Activated naive CD8-positive, alpha-beta T cell treated with anti-CD3 and anti-CD28 coated beads, Interleukin-2, amount 50 U/mL, for 24 hours (primary cell): ENCODE results near the gene PGBD5.

ENCODE experiments used
- ATAC-seq: fragments of 150-1000 bp; cut with Tn5 transposase; one replicate; pipeline ENCODE4 v1.10.0; 2021
- DNase-seq: peaks from one replicate; pipeline ENCODE4 v3.0.0; 2021
- H3K27ac Mint-ChIP-seq: one replicate; pipeline ENCODE4 v1.8.0; 2021; ENCODE audit warnings: mild to moderate bottlenecking, mixed read lengths
- H3K27me3 Mint-ChIP-seq: one replicate; pipeline ENCODE4 v1.8.0; 2021; ENCODE audit warnings: mixed read lengths
- H3K36me3 Mint-ChIP-seq: one replicate; pipeline ENCODE4 v1.8.0; 2021; ENCODE audit warnings: low read depth, mixed read lengths
- H3K4me1 Mint-ChIP-seq: one replicate; pipeline ENCODE4 v1.8.0; 2021; ENCODE audit warnings: mixed read lengths
- H3K4me3 Mint-ChIP-seq: one replicate; pipeline ENCODE4 v1.8.0; 2021; ENCODE audit warnings: mild to moderate bottlenecking, moderate library complexity, mixed read lengths
- H3K9me3 Mint-ChIP-seq: one replicate; pipeline ENCODE4 v1.8.0; 2021; ENCODE audit warnings: mixed read lengths

PGBD5 gene

DNA sequence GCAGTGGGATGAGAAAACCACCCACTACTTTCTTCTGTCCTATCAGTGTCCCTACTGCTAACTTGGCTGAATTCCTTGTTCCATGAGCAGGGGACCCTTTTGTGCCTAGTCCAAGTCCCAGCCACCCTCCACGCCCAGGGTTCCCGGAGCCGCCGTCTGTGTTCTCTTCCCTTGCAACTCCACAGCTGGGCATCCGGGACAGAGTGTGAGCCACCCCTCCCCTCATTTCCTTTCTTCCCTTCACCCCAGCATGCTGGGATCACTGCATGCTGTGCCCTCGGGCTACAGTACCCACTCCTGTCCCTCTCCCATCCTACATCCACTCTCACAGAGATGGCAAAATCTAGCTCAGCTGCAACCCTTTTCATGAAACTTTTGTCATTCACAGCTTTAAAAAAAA, 44.5 kb downstream of the PGBD5 start:
- Mint-ChIP-seq H3K27ac (no peak overlapping the region), H3K36me3 (peaks cover 9% of the 10 kb centered on the region), H3K4me3 (no peak overlapping the region), H3K27me3 (peaks cover 12% of the 10 kb centered on the region), H3K9me3 (peaks cover 10% of the 10 kb centered on the region), H3K4me1 (no peaks in the 10 kb centered on the region)
- DNase-seq (no peak), ATAC-seq (no peak)

DNA sequence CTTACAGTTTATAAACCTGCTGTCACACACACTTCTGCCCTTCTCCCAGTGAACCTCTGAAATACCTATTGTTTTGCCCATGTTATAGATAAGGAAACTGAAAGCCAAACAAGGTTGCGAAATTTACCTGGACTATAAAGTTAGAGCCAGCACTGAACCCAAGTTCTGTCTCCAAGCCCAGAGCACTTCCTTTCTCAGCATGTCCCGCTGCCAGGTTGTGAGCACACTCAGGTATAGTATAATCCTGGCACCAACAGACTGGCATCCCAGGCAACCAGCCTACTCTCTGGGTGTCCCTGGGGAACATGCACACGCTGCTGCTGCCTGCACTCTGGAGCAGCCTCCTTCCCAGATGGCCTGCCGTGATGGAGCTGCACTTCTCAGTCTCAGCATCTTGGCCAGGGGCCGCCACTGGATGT, 45.1 kb downstream of the PGBD5 start:
- no peak overlapping the region for H3K27ac Mint-ChIP-seq
- peaks cover 10% of the 10 kb centered on the region for H3K9me3 Mint-ChIP-seq
- peaks cover 9% of the 10 kb centered on the region for H3K36me3 Mint-ChIP-seq
- peaks cover 13% of the 10 kb centered on the region for H3K27me3 Mint-ChIP-seq
- DNase-seq (no peak), ATAC-seq (no peak)
- no peaks in the 10 kb centered on the region for H3K4me1 Mint-ChIP-seq
- H3K4me3 Mint-ChIP-seq, result no peak overlapping the region

DNA sequence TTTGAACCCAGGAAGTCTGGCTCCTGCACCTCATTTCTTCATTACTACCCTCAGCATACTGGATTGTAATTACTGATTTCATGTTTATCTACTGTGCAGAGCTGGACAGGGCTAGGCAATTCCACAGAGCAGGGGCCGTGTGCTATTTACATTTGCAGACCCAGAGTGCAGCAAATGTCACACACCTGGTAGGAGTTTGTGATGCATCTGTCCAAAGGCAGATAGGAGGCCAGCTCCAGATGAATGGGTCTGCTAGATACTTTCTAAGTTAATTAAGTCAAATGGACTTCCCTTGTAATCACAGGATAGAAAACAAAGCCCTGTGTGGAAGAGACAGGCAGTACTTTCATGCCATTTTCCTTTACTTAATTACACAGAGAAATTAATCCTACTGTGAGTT, 46.2 kb downstream of the PGBD5 start:
- no peak overlapping the region for H3K27ac Mint-ChIP-seq
- no peaks in the 10 kb centered on the region for H3K4me1 Mint-ChIP-seq
- H3K4me3 Mint-ChIP-seq, result no peak overlapping the region
- H3K27me3 Mint-ChIP-seq, result peaks cover 13% of the 10 kb centered on the region
- DNase-seq (no peak), ATAC-seq (no peak)
- H3K36me3 Mint-ChIP-seq, result peaks cover 9% of the 10 kb centered on the region
- H3K9me3 Mint-ChIP-seq, result peaks cover 10% of the 10 kb centered on the region

DNA sequence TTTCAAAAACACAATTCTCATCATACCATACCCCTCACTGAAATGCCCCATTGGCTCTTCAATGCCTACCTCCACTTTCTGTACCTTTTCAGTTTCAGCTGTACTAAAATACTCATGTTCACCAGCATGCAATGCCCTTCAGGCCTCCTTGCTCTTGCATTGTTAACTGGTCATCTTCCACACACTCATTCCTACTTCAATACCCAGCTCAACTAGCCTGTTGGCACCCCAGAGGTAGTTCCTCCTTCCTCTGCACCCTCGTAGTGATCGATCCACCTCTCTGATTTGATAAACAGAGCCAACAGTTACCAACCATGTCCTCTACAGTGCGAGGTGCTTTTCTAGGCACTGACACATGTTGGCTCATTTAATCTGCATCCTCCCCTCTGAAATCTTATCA, 46.7 kb downstream of the PGBD5 start:
- Mint-ChIP-seq H3K27ac (no peak overlapping the region), H3K27me3 (peaks cover 12% of the 10 kb centered on the region), H3K9me3 (peaks cover 10% of the 10 kb centered on the region), H3K4me3 (no peak overlapping the region), H3K4me1 (no peaks in the 10 kb centered on the region), H3K36me3 (peaks cover 9% of the 10 kb centered on the region)
- DNase-seq (no peak), ATAC-seq (no peak)

DNA sequence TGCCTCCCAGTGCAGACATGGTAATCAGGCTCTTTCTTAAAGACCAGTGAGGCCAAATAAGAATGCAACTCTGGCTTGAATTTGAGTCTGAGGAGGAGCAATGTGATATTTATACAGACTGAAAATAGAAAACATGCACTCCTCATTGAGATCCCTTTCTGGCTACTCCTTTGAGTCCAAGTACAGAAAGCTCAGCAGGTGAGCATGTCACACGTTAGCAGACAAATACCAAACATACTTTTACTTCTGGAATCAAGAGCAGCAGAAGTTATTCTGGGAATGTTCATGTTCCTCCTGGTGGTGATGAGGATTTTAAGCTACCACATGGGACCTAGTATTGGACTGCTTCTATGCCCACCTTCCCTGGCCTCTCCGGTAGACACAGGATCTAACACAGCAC, 48.3 kb downstream of the PGBD5 start:
- H3K4me3 Mint-ChIP-seq, result no peak overlapping the region
- H3K36me3 Mint-ChIP-seq, result peaks cover 9% of the 10 kb centered on the region
- peaks cover 8% of the 10 kb centered on the region for H3K27me3 Mint-ChIP-seq
- no peak for ATAC-seq
- DNase-seq, result no peak
- no peaks in the 10 kb centered on the region for H3K4me1 Mint-ChIP-seq
- H3K27ac Mint-ChIP-seq, result no peak overlapping the region
- H3K9me3 Mint-ChIP-seq, result peaks cover 10% of the 10 kb centered on the region

DNA sequence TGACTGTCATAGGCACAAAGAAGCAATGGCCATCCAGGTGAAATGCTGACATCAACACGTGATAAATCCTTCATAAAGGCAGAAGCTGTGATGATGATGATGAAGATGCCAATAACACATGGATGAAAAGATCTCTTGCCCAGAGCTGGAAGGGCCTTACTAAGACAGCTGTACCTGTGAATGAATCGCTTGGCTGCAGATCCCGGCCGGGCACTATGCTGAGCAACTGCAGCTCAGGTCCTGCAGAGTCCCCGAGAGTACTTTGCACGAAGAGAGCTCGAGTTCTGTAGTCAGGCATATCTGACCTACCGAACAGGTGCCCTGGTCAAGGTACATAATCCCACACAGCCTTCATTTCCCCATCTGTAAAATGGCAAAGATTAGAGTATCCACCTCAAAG, 48.8 kb downstream of the PGBD5 start:
- peaks cover 8% of the 10 kb centered on the region for H3K27me3 Mint-ChIP-seq
- peaks cover 10% of the 10 kb centered on the region for H3K9me3 Mint-ChIP-seq
- ATAC-seq, result no peak

DNA sequence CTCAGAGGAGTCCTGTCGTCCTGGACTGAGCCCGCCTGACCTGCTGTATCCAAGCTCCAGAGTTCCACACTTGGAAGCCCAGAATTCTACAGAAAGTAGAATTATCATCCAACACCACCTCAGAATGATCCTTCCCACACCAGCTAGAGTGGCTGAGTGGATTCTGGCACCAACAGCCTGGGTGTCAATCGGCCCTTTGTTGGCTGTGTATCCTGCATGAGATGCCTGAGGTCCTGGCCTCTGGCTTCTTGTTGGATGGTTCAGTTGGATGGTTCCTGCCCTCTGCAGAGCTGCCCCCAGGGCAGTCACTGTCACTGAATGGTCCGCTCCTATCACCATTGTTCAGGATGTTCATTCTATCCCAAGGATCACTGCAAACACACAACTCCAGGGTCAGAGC, 49.8 kb downstream of the PGBD5 start:
- H3K36me3 Mint-ChIP-seq, result peaks cover 9% of the 10 kb centered on the region
- H3K27me3 Mint-ChIP-seq, result peaks cover 8% of the 10 kb centered on the region
- no peak overlapping the region for H3K27ac Mint-ChIP-seq
- no peak for ATAC-seq
- DNase-seq, result no peak
- peaks cover 10% of the 10 kb centered on the region for H3K9me3 Mint-ChIP-seq
- no peak overlapping the region for H3K4me3 Mint-ChIP-seq
- no peaks in the 10 kb centered on the region for H3K4me1 Mint-ChIP-seq

More for the DNA sequence above, 48.8 kb downstream of the PGBD5 start:
- no peak overlapping the region for H3K27ac Mint-ChIP-seq
- H3K36me3 Mint-ChIP-seq, result peaks cover 9% of the 10 kb centered on the region
- no peaks in the 10 kb centered on the region for H3K4me1 Mint-ChIP-seq
- H3K4me3 Mint-ChIP-seq, result no peak overlapping the region
- DNase-seq, result no peak

DNA sequence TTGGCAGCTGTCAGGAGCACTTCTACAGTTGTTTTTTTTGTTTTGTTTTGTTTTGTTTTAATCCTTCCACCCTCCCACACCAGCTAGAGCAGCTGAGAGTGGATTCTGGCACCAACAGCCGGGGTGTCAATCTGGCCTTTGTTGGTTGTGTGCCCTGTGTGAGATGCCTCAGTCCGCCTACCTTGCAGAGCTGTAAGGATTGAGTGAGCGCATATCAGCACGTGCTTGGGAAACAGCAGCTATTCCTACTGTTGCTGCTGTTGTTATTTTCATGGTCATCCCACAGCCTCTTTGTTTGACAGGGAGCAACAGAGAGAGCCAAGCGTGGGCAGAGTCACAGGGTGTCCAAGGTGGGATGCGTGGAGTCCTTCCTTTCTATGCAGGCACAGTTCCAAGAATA, 50.4 kb downstream of the PGBD5 start:
- peaks cover 10% of the 10 kb centered on the region for H3K9me3 Mint-ChIP-seq
- ATAC-seq, result no peak
- H3K36me3 Mint-ChIP-seq, result peaks cover 9% of the 10 kb centered on the region
- no peak for DNase-seq
- H3K27ac Mint-ChIP-seq, result no peak overlapping the region
- H3K4me1 Mint-ChIP-seq, result no peaks in the 10 kb centered on the region
- H3K4me3 Mint-ChIP-seq, result no peak overlapping the region
- peaks cover 8% of the 10 kb centered on the region for H3K27me3 Mint-ChIP-seq

DNA sequence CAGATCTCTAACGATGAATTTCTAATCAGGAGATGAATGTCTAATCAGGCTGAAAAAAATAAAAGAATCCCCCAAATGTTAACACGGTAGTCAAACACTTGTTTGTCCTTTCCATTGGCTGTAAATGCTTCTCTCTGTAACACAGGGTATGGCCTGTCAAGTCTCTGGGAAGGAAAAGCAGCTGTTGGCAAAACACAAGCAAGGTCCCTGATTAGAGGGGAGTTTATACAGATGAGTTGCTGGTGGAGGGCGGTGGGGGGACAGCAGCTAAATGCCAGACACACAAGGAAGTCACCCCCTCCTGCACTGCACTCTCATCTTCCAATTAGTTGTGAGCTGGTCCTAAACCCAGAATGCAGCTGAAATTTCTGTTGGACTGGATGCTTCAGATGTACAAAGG, 51.0 kb downstream of the PGBD5 start:
- no peak for ATAC-seq
- peaks cover 10% of the 10 kb centered on the region for H3K9me3 Mint-ChIP-seq
- no peak overlapping the region for H3K27ac Mint-ChIP-seq
- H3K36me3 Mint-ChIP-seq, result peaks cover 9% of the 10 kb centered on the region
- H3K27me3 Mint-ChIP-seq, result peaks cover 8% of the 10 kb centered on the region
- H3K4me1 Mint-ChIP-seq, result no peaks in the 10 kb centered on the region
- H3K4me3 Mint-ChIP-seq, result no peak overlapping the region
- DNase-seq, result no peak

DNA sequence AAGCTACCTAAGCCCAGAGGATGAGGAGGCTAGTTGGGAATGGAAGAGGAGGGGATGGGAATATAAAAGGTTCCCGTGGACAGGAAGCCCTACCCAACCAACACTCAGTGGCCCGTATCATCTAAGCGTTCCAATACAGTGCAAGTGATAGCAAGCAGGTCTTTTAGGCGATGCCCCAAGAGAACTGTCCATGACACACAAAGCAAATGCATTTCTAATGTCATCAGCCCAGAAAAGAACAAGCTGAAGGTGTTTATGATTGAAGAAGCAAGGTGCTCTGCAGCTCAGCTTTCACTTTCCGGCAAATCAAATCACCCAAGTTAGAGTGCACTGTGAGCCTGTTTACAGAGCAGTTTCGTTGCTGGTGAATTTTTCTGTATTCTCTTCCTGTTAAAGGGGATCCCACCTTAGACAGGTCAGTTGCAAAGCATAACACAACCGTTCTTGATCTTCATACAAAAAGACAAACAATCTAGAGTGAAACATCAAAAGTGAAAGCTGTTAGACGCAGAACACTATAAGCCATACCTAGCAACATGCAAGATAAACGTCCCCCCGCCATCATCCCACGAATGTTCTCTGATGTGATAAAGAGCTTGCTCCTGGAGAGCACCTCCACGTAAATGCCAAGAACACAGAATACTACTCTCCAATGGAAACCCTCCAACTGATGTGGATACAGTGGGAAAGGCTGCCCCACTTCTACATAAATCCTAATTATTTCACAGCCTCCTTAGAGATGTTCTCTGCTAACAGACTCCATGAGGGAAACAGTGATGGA, 54.0 kb downstream of the PGBD5 start:
- Mint-ChIP-seq H3K27ac (no peak overlapping the region), H3K4me3 (no peak overlapping the region), H3K27me3 (peaks cover 7% of the 10 kb centered on the region), H3K4me1 (no peaks in the 10 kb centered on the region), H3K36me3 (no peaks in the 10 kb centered on the region), H3K9me3 (no peaks in the 10 kb centered on the region)
- no peak for ATAC-seq
- DNase-seq, result no peak

DNA sequence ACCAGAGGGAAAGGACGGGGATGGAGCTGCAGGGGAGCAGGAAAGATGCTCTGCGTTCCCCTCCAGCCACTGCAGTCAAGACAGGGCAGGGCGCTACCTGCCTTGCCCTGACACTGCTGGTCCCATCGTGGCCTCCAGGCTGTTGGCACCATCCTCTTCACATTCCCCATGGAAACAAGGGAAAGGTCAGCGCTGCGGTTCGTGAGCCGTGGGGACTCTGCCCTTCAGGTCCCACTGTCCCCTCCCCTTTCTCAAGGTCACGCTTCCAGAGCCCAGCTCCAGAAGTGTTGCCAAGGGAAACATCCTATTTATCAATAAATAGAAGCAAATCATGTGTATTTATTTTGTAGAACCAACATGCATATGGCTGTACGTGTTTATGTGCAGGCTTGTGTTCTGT, 56.0 kb downstream of the PGBD5 start:
- no peak overlapping the region for H3K27ac Mint-ChIP-seq
- DNase-seq (no peak), ATAC-seq (no peak)
- H3K27me3 Mint-ChIP-seq, result peaks cover 8% of the 10 kb centered on the region
- H3K9me3 Mint-ChIP-seq, result no peaks in the 10 kb centered on the region
- H3K36me3 Mint-ChIP-seq, result no peaks in the 10 kb centered on the region
- H3K4me1 Mint-ChIP-seq, result no peaks in the 10 kb centered on the region
- H3K4me3 Mint-ChIP-seq, result no peak overlapping the region

DNA sequence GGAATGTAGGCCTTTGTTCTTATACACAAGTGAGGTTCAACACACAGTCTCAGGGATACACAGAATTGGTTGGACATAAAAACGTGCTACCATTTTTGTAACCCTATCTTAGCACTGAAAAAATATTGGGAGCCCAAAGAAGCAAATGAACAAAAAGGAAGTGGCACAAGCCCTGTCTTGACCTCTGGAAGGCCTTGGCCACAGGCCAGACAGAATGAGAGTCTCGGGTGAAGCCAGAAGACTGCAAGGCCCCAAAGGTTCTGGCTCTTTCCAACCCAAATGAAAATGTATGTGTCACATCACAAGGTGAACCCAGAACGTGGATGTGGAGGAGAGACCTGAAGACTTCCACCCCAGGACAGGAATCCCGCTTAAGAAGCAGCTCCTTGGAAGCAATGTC, 57.3 kb downstream of the PGBD5 start:
- Mint-ChIP-seq H3K36me3 (no peaks in the 10 kb centered on the region), H3K9me3 (no peaks in the 10 kb centered on the region)
- no peak for ATAC-seq

DNA sequence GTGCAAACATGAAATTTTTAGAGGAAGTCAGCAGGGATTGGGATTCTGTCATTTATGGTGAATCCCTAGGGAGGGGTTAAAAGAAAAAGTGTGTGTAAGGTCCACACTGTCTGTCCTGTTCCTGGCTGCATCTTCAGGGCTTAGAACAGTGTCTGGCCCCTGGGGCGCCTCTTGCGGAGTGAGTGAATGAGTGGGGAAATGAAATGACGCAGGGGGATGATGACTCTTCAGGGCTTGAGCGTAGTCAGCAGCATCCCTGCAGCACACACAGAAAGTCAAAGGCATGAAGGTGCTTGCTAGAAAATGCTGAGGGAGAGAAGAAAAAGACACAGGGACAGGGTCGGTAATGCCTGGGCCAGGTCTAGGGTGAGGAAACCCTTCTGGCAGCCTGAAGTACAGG, 57.8 kb downstream of the PGBD5 start:
- Mint-ChIP-seq H3K4me3 (no peak overlapping the region), H3K9me3 (no peaks in the 10 kb centered on the region), H3K36me3 (no peaks in the 10 kb centered on the region), H3K4me1 (no peaks in the 10 kb centered on the region), H3K27me3 (peaks cover 8% of the 10 kb centered on the region), H3K27ac (no peak overlapping the region)
- no peak for DNase-seq
- ATAC-seq, result no peak

More for the DNA sequence above, 57.3 kb downstream of the PGBD5 start:
- DNase-seq, result no peak
- H3K4me3 Mint-ChIP-seq, result no peak overlapping the region
- H3K27me3 Mint-ChIP-seq, result peaks cover 8% of the 10 kb centered on the region
- no peak overlapping the region for H3K27ac Mint-ChIP-seq
- no peaks in the 10 kb centered on the region for H3K4me1 Mint-ChIP-seq

DNA sequence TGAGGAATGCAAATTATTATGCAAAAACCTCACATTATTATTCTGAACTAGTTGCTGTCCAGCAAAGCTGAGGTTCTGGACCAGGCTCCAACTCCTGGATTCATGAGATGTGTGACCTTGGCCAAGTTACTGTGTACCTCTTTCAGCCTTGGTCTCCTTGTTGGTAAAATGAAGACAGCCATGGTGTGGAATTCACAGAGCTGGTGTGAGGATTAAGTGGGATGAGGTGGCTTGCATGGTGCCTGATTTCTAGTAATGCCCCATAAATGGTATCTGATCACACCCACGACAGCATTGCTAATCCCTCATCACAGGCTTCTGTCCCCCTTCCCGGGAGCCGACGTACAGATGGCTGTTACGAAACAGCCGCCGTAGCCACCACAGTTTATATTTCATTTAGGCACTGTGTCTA, 59.6 kb downstream of the PGBD5 start:
- ATAC-seq, result no peak
- H3K27ac Mint-ChIP-seq, result no peak overlapping the region
- no peak overlapping the region for H3K4me3 Mint-ChIP-seq
- H3K9me3 Mint-ChIP-seq, result no peaks in the 10 kb centered on the region
- H3K36me3 Mint-ChIP-seq, result no peaks in the 10 kb centered on the region
- peaks cover 8% of the 10 kb centered on the region for H3K27me3 Mint-ChIP-seq
- no peak for DNase-seq
- no peaks in the 10 kb centered on the region for H3K4me1 Mint-ChIP-seq

DNA sequence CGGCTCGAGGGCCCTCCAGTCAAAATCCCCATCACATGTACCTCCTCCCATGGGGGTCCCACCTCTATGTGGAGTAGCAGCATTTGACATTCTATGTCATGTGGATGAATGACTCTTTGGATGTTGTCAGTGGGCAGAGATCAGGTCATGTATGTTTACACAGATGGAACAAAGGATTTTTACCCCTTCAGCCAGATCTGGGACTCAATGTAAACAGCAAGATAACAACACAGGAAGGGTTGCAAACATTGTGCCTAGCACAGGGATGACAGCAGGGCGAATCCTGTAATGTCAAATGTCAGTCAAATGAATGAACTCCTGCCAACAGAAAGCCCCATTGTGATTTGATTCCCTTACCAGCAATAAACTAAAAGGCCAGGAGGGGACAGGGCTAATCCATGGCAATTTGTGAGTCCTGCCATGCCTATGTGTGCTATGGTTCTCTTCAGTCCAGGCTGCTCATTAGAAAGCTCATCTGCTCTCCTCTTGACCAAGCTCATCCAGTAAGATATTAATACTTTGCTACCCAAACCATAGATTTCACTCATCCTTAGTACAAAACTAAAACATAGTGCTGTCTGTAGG, 60.3 kb downstream of the PGBD5 start:
- H3K27me3 Mint-ChIP-seq, result peaks cover 8% of the 10 kb centered on the region
- H3K4me3 Mint-ChIP-seq, result no peak overlapping the region
- no peaks in the 10 kb centered on the region for H3K4me1 Mint-ChIP-seq
- H3K27ac Mint-ChIP-seq, result no peak overlapping the region
- no peaks in the 10 kb centered on the region for H3K36me3 Mint-ChIP-seq
- ATAC-seq (no peak), DNase-seq (no peak)
- H3K9me3 Mint-ChIP-seq, result peaks cover 3% of the 10 kb centered on the region
